NCI-H446 treated with DMSO at 0.1 percent for 48 hours (cell line): ENCODE results near the gene SLC25A26.
"Not testable (repeated sequence)": the region's sequence is repeated elsewhere in the genome, so short reads cannot be mapped to it uniquely, and the experiment has no call there.

ENCODE experiments used
- DNase-seq: peaks from one replicate; lab custom pipeline; 2025; lab: John Stamatoyannopoulos, UW

The SLC25A26 gene, protein sequence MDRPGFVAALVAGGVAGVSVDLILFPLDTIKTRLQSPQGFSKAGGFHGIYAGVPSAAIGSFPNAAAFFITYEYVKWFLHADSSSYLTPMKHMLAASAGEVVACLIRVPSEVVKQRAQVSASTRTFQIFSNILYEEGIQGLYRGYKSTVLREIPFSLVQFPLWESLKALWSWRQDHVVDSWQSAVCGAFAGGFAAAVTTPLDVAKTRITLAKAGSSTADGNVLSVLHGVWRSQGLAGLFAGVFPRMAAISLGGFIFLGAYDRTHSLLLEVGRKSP

DNA sequence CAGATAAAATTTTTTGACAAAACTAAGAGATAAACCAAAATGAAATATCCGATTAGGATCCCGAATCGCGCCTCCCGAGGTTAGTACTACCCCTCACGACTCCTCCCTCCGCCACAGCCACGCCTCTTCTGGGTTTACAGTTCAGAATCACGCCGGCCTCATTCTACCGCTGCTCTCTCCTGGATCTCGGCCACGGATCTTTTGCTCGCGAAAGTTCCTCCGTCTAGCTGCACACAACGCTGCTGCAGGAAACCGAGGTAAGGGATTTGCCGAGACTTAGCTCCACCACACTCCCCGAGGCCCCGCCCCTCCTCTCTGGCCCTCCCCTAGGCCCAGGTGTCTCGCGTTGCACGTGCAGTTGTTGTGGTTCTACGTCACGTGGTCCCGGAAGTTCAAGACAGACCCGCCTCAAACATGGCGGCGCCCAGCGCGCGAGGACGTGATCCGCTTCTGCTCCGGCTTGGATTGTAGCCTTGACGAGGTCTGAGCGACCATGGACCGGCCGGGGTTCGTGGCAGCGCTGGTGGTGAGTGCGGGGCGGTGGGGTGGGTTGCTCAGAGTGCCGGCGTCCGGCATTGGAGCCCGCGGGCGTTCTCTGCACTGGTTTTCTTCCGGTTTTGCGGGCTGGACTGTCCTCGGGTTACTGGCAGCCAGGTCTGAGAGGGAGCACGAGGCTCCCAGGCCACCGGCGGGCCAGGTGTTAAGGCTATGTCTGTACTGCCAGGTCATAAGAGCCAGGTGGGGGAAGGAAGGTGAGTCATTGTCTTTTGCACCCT lies at the start of gene SLC25A26:
SLC25A26 (plus strand) TSS at position 400 of the 776 bp plus-strand sequence; CDS start at position 494, 94 bp downstream.
- DNase-seq, result peak; percentile 70

DNA sequence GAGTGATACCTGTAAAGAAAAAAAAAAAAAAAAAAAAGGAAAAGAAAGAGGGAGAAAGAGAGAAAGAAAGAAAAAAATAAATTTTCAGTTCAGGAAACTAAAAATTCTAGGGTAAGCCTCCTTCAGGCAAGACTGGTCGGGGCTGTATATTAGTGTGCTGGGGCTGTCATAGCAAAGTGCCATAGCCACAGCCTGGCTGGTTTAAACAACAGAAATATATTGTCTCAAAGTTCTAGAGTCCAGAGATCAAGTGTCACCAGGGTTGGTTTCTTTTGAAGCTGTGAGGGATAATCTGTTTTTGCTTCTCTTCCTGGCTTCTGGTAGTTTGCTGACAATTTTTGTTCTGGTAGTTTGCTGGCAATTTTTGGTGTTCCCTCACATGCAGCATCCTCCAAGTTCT lies 48.4 kb upstream of the SLC25A26 start:
- DNase-seq, result no peak

DNA sequence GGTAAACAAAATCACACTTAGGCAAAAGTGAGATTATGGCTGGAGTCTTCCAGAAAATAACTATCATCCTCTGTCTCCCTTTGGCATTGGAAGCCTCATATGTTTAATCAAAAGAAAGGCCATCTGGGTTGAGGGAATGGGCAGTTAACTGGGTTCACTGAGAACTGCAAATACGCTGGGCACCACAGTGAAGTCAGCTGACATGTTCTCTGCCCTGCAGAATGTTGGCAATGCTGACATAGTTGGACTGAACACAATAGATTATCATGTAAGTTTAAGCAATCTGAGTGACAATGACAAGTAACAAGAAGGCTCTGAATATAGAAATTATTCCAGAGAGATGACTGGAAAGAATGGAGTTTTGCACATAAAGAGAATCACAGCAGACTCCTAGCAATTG lies 43.8 kb upstream of the SLC25A26 start:
- DNase-seq, result no peak

DNA sequence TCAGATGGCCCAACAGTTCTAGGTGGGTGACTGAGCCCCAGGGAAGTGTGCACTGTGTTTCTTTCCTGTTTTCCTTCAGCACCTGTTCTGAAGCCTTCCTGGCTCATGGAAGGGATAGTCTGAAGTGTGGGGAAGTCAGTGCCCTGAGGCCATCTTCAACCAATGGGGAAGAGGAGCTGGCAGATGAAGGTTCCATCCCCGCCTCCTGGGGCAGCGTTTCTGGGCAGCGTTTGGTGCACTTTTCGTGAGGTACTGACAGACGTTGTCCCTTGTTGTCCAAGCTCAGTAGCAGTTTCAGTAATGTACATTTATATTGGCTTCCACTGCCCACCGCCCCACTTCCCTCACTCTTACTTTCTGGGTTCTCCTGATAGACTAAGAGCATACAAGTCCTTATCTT lies 42.6 kb upstream of the SLC25A26 start:
- no peak for DNase-seq

DNA sequence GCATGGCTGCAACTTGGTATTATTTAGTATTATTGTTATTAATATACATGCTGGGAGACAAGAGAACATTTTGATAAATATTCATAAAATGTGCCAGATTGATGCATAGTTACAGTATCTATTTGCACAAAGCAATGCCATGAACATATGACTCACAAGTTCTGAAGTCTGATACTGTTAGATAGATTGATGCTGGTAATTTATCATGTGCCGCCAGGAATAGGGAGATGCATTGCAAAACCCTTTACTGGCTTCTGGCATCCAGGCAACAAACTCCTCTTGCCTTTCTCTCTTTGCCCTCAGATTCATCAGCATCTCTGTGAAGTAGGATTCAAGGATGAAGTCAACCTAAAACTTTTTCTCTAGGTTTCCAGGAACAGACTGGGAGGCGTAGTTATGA lies 41.0 kb upstream of the SLC25A26 start:
- DNase-seq, result no peak

DNA sequence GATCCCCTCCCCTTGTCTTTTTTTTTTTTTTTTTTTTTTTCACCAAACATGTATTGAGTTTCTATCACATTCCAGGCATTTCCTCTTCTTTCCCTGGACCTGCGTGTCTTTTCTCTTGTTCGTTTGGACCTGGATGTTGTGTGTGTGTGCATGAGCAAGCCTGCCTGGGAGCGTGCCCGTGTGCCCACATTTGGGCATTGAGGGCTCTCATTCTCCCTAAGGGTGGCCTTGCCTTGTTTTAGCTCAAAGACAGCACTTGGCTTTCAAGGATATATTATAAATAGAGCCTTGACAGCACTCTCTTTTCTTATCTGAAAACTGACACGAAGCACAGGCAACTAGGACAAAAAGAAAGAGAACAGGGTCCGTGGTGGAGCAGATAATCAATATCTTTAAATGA lies 39.0 kb upstream of the SLC25A26 start:
- DNase-seq, result no peak

DNA sequence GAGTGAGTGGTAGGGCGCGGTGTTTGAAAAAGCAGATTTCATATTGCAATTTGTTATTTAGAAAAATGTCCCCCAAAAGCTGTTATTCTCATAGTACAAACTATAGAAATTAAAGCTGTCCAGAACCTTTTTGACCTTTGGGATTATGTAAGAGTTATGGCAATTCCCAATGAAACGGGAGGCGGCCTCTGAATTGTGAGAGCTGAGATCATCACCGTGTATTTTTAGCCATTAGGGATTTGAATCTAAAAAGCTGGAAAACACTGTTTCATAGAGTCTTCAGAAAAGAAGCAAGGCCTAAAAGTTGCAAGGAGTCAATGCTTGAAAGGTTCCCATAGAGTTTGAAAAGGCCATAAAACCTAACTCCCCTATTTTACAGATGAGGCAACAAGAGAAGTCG lies 38.6 kb upstream of the SLC25A26 start:
- no peak for DNase-seq

DNA sequence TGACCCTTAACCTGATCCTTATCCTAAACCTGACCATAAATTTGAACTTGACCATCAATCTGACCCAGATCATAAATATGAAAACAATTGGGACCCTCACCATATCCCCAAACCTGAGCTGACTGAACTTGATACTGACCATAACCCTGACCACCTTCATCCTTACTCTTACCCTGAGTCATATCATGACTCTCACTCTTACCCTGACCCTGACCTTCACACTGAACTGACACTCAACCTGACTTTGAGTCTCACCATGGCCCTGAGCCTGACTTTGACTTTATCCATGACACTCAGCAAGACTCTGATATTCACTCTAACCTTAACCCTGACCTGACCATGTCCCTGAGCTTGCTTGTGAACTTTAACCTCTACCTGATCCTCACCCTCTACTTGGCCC lies 34.3 kb upstream of the SLC25A26 start:
- DNase-seq, result no peak

DNA sequence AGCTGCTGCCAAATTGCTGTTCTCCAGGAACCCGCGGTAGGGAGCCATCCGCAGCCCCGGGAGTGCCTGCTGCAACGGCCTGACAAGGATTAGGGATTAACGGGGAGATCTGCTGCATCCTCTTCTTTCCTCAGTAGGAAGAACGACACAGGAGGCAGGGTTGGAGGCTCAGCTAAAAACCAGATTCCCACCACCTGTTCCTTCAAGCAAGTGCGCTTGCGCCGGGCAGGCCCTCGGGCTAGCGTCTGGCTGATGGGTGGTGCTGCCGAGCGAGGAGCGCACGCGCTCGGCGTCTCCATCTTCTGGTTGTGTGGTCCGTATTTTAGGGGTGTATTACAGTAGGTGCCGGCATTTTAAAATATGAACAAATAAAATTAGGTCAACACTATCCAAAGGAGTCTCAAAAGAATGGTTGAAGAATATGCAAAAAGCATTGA lies 25.4 kb upstream of the SLC25A26 start:
- DNase-seq, result peak; percentile 7

DNA sequence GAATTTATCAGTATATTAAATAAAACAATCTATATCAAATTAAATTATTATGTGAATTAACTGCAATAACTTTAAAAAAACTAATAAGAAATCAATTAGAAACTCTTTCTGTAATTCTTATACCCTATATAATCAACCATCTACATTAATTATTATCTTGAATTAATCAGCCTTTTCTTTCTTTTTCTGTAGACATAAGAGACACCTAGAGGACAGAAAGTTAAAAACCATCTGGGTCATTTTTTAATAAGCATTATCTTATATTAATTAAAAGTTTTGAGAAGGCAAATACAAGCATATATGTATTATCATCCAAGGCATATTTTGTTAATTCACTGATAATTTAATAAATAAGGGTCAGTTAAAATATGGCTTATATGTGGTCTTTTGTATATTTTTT lies 24.2 kb upstream of the SLC25A26 start:
- DNase-seq, result no peak

DNA sequence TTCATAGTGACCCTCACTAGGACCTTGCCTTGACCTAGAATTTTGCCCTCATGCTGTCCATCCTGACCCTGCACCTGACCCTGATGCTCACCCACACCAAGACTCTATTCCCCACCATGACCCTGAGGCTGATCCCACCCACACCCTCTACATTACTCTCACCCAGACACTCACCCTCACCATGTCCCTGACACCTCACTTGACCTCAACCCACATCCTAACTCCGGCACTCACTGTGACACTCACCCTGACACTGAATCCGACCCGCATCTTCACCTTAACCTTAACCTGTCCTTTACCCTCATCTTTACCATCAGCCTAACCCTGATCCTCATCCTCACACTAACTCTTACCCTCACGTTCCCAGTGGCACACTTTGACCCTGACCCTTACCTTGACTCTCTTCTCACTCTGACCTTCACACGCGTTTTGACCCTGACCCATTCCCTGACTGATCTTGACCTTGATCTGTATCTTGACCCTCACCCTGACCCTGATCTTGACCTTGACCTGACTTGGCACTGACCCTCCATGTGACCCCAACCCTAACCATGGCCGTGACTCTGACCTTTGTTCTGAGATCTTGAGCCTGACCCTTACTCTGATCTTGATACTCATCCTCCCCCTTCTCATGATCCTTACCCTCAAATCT lies 22.2 kb upstream of the SLC25A26 start:
- no peak for DNase-seq

DNA sequence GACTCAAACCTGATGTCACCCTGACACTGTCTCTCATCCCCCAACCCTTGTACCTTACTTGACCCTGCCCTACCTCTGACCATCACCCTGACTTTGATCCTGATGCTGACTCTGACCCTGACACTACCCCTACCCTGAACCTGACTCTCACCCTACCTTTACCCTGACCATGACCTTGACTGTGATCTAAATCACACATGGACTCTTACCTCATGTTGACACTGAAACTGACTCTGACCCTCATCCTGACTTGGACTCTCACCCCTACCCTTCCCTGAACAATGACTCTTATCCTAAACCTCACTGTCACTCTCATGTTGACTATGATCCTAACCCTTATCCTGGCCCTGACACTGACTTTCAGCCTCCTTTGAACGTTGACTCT lies 21.7 kb upstream of the SLC25A26 start:
- no peak for DNase-seq

DNA sequence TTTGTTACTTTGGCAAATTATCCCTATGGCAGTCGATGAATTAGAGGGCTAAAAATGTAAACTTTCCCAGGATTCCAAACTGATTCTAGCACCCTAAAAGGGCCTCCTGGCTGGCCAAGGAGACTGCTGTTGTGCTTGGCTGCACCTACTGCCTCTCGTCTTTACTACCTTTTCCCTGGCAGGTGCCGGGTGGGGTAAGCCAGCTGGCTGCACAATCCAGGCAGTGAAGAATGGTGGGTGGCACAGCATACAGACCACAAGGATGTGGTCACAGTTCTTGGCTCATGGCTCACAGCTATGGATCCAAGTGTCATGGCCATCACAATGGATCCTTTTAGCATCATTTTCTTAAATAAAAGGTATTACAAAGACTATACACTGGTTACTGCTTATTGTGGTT lies 20.7 kb upstream of the SLC25A26 start:
- DNase-seq, result no peak

DNA sequence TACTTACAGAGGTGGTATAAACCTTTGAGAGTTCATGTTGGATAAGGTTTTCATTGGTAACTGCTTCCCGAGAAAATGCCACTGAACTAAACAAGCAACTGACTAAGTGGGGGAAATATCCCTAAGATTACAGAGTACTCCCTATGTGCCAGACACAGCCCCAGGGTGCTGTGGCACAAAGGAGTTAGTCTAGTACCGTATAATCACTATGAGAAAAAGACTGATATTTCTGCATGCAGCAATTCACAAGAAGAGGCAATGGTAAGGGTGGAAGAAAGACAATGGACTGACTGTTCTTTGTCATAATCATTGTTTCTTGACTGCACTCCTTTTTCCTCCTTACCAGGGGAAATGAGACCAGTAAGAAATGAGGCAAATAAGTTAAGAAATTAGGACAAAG lies 20.0 kb upstream of the SLC25A26 start:
- DNase-seq, result no peak

DNA sequence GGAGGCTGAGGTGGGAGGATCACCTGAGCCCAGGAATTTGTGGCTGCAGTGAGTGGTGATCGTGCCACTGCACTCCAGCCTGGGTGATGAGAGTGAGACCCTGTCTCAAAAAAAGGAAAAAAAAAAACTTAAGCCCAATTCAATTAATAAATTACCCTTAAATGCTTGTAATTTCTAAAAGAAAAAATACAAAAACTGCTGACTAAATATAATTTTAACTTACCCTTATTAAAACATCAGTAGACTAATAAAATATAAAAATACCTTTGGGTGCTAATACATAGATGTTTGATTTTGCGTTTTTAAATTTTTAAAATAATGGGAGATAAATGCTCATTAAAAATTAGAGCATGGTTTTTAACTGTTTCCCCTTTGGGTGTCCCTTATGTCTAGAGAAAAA lies 17.5 kb upstream of the SLC25A26 start:
- DNase-seq, result no peak

DNA sequence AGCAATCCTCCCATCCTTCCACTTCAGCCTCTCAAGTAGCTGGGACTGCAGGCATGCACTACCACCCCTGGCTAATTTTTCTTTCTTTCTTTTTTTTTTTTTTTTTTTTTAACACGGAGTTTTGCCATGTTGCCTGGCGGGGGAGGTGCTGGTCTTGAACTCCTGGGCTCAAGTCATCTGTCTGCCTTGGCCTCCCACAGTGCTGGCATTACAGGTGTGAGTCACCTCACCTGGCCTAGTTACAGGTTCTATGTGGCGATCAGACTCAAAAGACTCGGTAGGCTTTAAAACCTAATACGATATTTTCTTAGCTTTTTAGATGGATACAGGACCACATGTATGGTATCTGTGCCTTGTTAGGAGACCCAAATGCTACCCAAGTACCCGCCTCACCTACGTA lies 14.0 kb upstream of the SLC25A26 start:
- no peak for DNase-seq

DNA sequence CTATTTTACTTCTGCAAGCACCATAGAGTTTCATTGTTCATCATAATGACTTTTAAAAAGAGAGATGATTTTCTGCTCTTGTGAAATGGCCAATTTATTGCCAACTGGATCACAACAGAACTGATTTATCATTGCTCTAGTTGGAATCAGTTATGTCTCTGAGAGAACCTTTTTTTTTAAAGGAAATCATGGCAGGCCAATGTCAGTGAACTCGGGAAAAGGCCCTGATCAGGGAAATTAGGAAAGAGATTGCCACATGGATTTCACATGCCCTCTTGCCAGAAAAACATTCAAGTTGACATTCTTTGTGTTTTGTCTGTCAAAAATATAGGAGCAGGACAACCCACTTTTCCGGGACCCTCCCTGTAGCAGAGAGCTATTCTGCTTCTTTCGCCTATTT lies 12.6 kb upstream of the SLC25A26 start:
- no peak for DNase-seq

DNA sequence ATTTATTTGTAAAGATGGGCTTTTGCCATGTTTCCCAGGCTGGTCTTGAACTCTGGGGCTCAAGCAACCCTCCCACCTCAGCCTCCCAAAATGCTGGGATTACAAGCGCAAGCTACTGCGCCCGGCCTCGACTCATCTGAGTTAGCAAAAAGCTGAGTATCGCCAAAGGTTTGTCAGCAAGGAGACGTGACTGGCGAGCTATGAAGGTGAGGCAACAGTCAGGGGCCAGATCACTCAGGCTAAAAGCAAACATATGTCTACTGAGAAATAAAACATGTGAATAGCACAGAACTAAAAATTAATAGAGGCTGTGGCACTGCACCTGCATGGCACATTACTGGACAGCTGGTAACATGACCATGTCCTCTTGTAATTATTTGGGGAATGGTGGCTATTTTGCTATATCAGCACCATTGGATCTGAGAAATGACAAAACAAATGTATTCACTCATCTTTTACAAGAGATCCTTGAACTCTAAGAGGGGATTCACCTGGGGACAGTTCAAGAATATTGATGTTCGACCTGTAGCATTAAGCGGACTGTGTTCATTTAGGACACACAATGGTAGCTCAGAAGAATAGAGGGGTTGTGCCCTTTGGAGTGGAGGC lies 10.0 kb upstream of the SLC25A26 start:
- no peak for DNase-seq

DNA sequence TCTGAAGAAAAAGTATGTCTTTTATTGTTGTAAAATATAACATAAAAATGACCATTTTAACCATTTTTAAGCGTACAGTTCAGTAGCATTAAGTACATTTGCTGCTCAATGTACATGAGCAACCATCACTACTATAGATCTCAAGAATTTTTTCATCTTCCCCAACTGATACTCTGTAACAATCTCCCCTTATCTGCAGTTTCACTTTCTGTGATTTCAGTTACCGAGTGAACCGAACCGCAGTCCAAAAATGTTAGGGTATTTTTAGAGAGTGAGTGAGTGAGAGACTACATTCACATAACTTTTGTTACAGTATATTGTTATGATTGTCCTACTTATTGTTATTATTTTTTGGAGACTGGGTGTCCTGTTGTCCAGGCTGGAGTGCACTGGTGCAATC lies 9.0 kb upstream of the SLC25A26 start:
- no peak for DNase-seq

DNA sequence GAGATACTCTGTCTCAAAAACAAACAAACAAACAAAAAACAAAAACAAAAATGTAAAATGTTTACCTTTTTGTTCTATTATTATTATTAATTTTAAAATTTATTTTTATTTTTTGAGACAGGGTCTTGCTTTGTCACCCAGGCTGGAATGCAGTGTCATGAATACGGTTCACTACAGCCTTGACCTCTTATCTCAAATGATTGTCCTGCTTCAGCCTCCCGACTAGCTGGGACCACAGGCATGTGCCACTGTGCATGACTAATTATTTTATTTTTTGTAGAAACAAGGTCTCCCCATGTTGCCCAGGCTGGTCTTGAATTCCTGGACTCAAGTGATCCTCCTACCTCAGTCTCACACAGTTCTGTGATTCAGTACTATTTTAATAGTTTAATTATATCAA lies 5.7 kb upstream of the SLC25A26 start:
- no peak for DNase-seq

DNA sequence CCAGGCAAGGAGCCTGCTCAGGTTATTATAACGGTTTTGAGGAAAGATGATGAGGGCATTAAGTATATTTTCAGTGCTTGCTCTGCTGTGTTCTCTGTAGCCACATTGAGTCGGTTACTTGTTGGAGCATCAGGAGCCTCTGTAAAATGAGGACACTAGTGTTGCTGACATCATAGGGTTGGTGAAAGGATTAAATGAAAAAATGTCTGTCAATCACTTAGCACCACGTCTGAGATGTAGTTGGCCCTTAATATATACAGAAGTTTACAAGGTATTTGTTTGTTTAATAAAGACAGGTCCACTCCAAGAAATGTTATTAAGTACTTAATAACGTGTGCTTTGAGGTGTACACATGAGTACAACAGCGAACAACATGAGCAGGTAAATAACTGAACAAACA lies 735 bp upstream of the SLC25A26 start:
- no peak for DNase-seq

DNA sequence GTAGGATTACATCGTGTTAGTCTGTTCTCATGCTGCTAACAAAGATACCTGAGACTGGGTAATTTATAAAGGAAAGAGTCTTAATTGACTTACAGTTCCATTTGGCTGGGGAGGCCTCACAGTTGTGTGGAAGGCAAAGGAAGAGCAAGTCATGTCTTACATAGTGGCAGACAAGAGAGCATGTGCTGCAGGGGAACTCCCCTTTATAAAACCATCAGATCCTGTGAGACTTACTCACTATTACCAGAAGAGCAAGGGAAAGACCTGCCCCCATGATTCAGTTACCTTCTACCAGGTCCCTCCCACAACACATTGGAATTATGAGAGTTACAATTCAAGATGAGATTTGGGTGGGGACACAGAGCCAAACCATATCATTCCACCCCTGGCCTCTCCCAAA lies 3.4 kb downstream of the SLC25A26 start:
- no peak for DNase-seq

DNA sequence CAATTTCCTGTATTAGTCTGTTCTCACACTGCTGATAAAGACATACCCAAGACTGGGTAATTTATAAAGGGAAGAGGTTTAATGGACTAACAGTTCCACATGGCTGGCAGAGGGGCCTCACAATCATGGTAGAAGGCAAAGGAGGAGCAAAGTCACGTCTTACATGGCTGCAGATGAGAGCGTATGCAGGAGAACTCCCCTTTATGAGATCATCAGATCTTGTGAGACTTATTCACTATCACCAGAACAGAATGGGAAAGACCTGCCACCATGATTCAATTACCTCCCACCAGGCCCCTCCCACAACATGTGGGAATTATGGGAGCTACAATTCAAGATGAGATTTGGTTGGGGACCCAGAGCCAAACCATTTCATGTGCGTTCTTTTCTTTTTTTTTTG lies 5.3 kb downstream of the SLC25A26 start:
- not testable (repeated sequence) for DNase-seq
